PC-3 (cell line): ENCODE results near the gene CBY3. TPM values are rescaled to one million over a fixed set of nuclear protein-coding genes. Genes with fewer than 3 reads are reported as not detected.
"Not testable (repeated sequence)": the region's sequence is repeated elsewhere in the genome, so short reads cannot be mapped to it uniquely, and the experiment has no call there.

Experiments
- ATAC-seq: fragments of 200-7000 bp; cut with Tn5 transposase; 2 replicates; pipeline ENCODE4 v1.9.1; 2020; ENCODE audit warnings: mild to moderate bottlenecking, moderate library complexity
- BruUV-seq: library from RNA; stranded (reverse); fragments of 400-500 nt; replicated peaks from 2 replicates; lab custom pipeline; 2021; lab: Mats Ljungman, UMichigan
- CTCF ChIA-PET: fragments of 300-600 bp; sonication (Branson Sonifier 250); formaldehyde crosslinking; loops from one replicate; lab custom pipeline; 2022; ENCODE audit warnings: antibody characterized with exemption; lab: Charles Lee
- POLR2A ChIA-PET: fragments of 300-600 bp; sonication (Branson Sonifier 250); formaldehyde crosslinking; loops from one replicate; lab custom pipeline; 2022; ENCODE audit warnings: antibody characterized with exemption; ENCODE audit not compliant: unreplicated experiment; lab: Charles Lee
- DNase-seq: peaks from one replicate; pipeline ENCODE4 v3.0.0-alpha.2; 2015
- H2AFZ ChIP-seq: fragments of 300-600 bp; sonication (generic); 2 replicates; pipeline ENCODE4 v1.6.0; 2016; ENCODE audit warnings: antibody characterized with exemption, low read length
- H3F3A ChIP-seq: fragments of 300-600 bp; sonication (generic); one replicate; pipeline ENCODE4 v1.6.0; 2017; ENCODE audit warnings: antibody characterized with exemption, low read length, control low read depth, mild to moderate bottlenecking; ENCODE audit not compliant: unreplicated experiment
- H3K27ac ChIP-seq: fragments of 300-600 bp; sonication (generic); 2 replicates; pipeline ENCODE4 v1.5.1; 2016; ENCODE audit warnings: mild to moderate bottlenecking, low read length
- H3K27me3 ChIP-seq: fragments of 300-600 bp; sonication (generic); 2 replicates; pipeline ENCODE4 v1.6.1; 2016; ENCODE audit warnings: low read length, mixed read lengths
- H3K36me3 ChIP-seq: fragments of 300-600 bp; sonication (generic); 2 replicates; pipeline ENCODE4 v1.6.1; 2016; ENCODE audit warnings: low read depth, mixed run types, low read length, mixed read lengths
- H3K4me1 ChIP-seq: fragments of 300-600 bp; sonication (generic); 2 replicates; pipeline ENCODE4 v1.5.1; 2016; ENCODE audit warnings: low read length; ENCODE audit not compliant: insufficient read depth
- H3K4me2 ChIP-seq: fragments of 300-600 bp; sonication (generic); 2 replicates; pipeline ENCODE4 v1.6.0; 2016; ENCODE audit warnings: low read length
- H3K4me3 ChIP-seq: fragments of 300-600 bp; sonication (generic); 2 replicates; pipeline ENCODE4 v1.5.1; 2016; ENCODE audit warnings: mild to moderate bottlenecking, low read length, mixed read lengths
- H3K79me2 ChIP-seq: fragments of 300-600 bp; sonication (generic); 2 replicates; pipeline ENCODE4 v1.6.1; 2017; ENCODE audit warnings: low read length, mixed read lengths
- H3K9ac ChIP-seq: fragments of 300-600 bp; sonication (generic); 2 replicates; pipeline ENCODE4 v1.6.0; 2016; ENCODE audit warnings: mild to moderate bottlenecking, low read length
- H3K9me2 ChIP-seq: fragments of 300-600 bp; sonication (generic); replicated peaks from 2 replicates; pipeline ENCODE4 v1.6.1; 2016; ENCODE audit warnings: mixed run types, low read length, mixed read lengths
- H3K9me3 ChIP-seq: fragments of 300-600 bp; sonication (generic); 2 replicates; pipeline ENCODE4 v1.6.1; 2016; ENCODE audit warnings: low read length, mixed read lengths
- H4K20me1 ChIP-seq: fragments of 300-600 bp; sonication (generic); 2 replicates; pipeline ENCODE4 v1.6.1; 2016; ENCODE audit warnings: low read length, mixed read lengths
- intact Hi-C: fragments of 100-400 bp; cut with micrococcal nuclease; formaldehyde crosslinking; loops from 2 replicates; pipeline ENCODE4 v1.9.0; 2023
- total RNA-seq: library from RNA; depleted of rRNA; stranded (reverse); fragments of >200 nt; gene quantifications from 2 replicates; pipeline ENCODE4 v1.2.3, GENCODE V29; 2014; rRNA removed

CBY3 gene
- total RNA-seq, 1 experiment from 2014 or later, result 1.4 TPM

GRCh38 chr5:179634370-179635172, 46.3 kb downstream of the CBY3 start:
- CTCF ChIA-PET, H3K4me2 ChIP-seq, BruUV-seq, DNase-seq, H3K9me3 ChIP-seq, H3K4me3 ChIP-seq, H3K9ac ChIP-seq, H3K27me3 ChIP-seq, POLR2A ChIA-PET, H3K9me2 ChIP-seq, H3K79me2 ChIP-seq, H3K27ac ChIP-seq, intact Hi-C loops, H3K4me1 ChIP-seq, H3K36me3 ChIP-seq, H3F3A ChIP-seq, H2AFZ ChIP-seq, H4K20me1 ChIP-seq: not testable (repeated sequence)
- peak; percentile 88 for ATAC-seq

- Histone ChIP-seq H3K4me2 (peak overlapping the region; percentile 78), H2AFZ (0 out of 2 replicates have a peak overlapping the region, but pooled peaks have one; percentile 55), H3K4me3 (peak overlapping the region; percentile 62)
- ATAC-seq, result peak; percentile 70
- POLR2A ChIA-PET, result interaction anchor here (0.8 kb wide), 1 partner anchor 1252 kb away, joined by 4 read pairs; no protein-coding TSS in a partner anchor
- H3K9ac ChIP-seq, H3K36me3 ChIP-seq, H3K27ac ChIP-seq, DNase-seq, H3K27me3 ChIP-seq, H4K20me1 ChIP-seq, BruUV-seq, H3K79me2 ChIP-seq, intact Hi-C loops, H3K4me1 ChIP-seq, H3K9me3 ChIP-seq, H3K9me2 ChIP-seq, CTCF ChIA-PET, H3F3A ChIP-seq: not testable (repeated sequence)
These were observed 47.1 kb downstream of the CBY3 start for GRCh38 chr5:179633501-179634369.

Other genes starting within 250 kb of the CBY3 start
- 27.1 and 31.5 TPM in 2 replicates for gene RUFY1, start 130.5 kb downstream of the CBY3 start, total RNA-seq
- 533 and 610 TPM in 2 replicates for gene HNRNPH1, start 57.4 kb downstream of the CBY3 start, total RNA-seq
- 293 and 348 TPM in 2 replicates for gene CANX, start 17.9 kb upstream of the CBY3 start, total RNA-seq
- gene MAML1, start 51.8 kb upstream of the CBY3 start, total RNA-seq, result 10.6 and 17.9 TPM in 2 replicates
- gene LTC4S, start 113.0 kb upstream of the CBY3 start, total RNA-seq, result 1.5 and 3.6 TPM in 2 replicates
- gene MGAT4B, start 125.8 kb upstream of the CBY3 start, total RNA-seq, result 88.9 and 113 TPM in 2 replicates
- 253 and 341 TPM in 2 replicates for gene SQSTM1, start 139.9 kb upstream of the CBY3 start, total RNA-seq
- gene MRNIP, start 177.8 kb upstream of the CBY3 start, total RNA-seq, result 20.2 and 26.1 TPM in 2 replicates
- 44.9 and 67.7 TPM in 2 replicates for gene TBC1D9B, start 226.9 kb upstream of the CBY3 start, total RNA-seq